GM19324 (cell line): ENCODE measurements around the gene TENT5C.

Experiments used
- ATAC-seq: cut with Tn5 transposase; IDR thresholded peaks from one replicate; pipeline ENCODE4 v1.9.1; 2021; ENCODE audit warnings: mild to moderate bottlenecking, moderate library complexity; ENCODE audit not compliant: unreplicated experiment, low FRiP score

The TENT5C gene

GRCh38 chr1:117590273-117590925 lies 15.4 kb upstream of the TENT5C start:
- no peak for ATAC-seq

- no peak for ATAC-seq
Measured at GRCh38 chr1:117591252-117591651, 14.6 kb upstream of the TENT5C start.

GRCh38 chr1:117592155-117592554 lies 13.7 kb upstream of the TENT5C start:
- no peak for ATAC-seq

GRCh38 chr1:117594261-117594990 lies 11.4 kb upstream of the TENT5C start:
- no peak for ATAC-seq

GRCh38 chr1:117596023-117596720 lies 9.7 kb upstream of the TENT5C start:
- no peak for ATAC-seq

- no peak for ATAC-seq
Measured at GRCh38 chr1:117598489-117598888, 7.4 kb upstream of the TENT5C start.

- no peak for ATAC-seq
Measured at GRCh38 chr1:117599286-117600221, 6.3 kb upstream of the TENT5C start.

- no peak for ATAC-seq
Measured at GRCh38 chr1:117600325-117600943, 5.4 kb upstream of the TENT5C start.

- no peak for ATAC-seq
Measured at GRCh38 chr1:117600966-117601365, 4.9 kb upstream of the TENT5C start.

GRCh38 chr1:117602862-117603261 lies 3.0 kb upstream of the TENT5C start:
- no peak for ATAC-seq

- peak; percentile 39 for ATAC-seq
Measured at GRCh38 chr1:117605164-117605773, 579 bp upstream of the TENT5C start.

GRCh38 chr1:117606649-117607430 lies 992 bp downstream of the TENT5C start:
- no peak for ATAC-seq

GRCh38 chr1:117607471-117607870 lies 1.6 kb downstream of the TENT5C start:
- ATAC-seq, result no peak

- no peak for ATAC-seq
Measured at GRCh38 chr1:117608115-117608615, 2.3 kb downstream of the TENT5C start.

GRCh38 chr1:117608758-117609157 lies 2.9 kb downstream of the TENT5C start:
- ATAC-seq, result no peak

- ATAC-seq, result no peak
Measured at GRCh38 chr1:117609471-117609911, 3.6 kb downstream of the TENT5C start.

- no peak for ATAC-seq
Measured at GRCh38 chr1:117610036-117610435, 4.2 kb downstream of the TENT5C start.

GRCh38 chr1:117611121-117611601 lies 5.3 kb downstream of the TENT5C start:
- ATAC-seq, result no peak
